Thyroid gland (tissue), 4 donors: Measurements from ENCODE around the gene ENTHD1. TPM values are rescaled to one million over a fixed set of nuclear protein-coding genes. Genes with fewer than 3 reads are reported as not detected.
"Not testable (repeated sequence)": the region's sequence is repeated elsewhere in the genome, so short reads cannot be mapped to it uniquely, and the experiment has no call there.

Experiments used
- DNase-seq, 2 donors: peaks; one replicate each; pipeline ENCODE4 v3.0.0-alpha.2; 2019
- H3K27ac ChIP-seq, 3 donors: fragments of 200-600 bp; sonication (generic); 1 replicate in 2 of 3; 2 replicates in 1 of 3; pipeline ENCODE4 v1.5.1; 2016 to 2019; ENCODE audit warnings: mild to moderate bottlenecking in 1 of 3, moderate library complexity in 1 of 3
- H3K27me3 ChIP-seq: fragments of 200-600 bp; sonication (generic); one replicate; pipeline ENCODE4 v1.5.1; 2019
- H3K36me3 ChIP-seq, 2 donors: fragments of 200-600 bp; sonication (generic); one replicate each; pipeline ENCODE4 v1.5.1; 2016 to 2019
- H3K4me1 ChIP-seq, 2 donors: fragments of 200-600 bp; sonication (generic); one replicate each; pipeline ENCODE4 v1.5.1; 2017 to 2019
- H3K4me3 ChIP-seq, 3 donors: fragments of 200-600 bp; sonication (generic); replicated peaks in 1 of 3; 1 replicate in 2 of 3; 2 replicates in 1 of 3; pipeline ENCODE4 v1.5.1; 2016; ENCODE audit warnings: mild to moderate bottlenecking in 1 of 3
- H3K9me3 ChIP-seq: fragments of 200-600 bp; sonication (generic); one replicate; pipeline ENCODE4 v1.5.1; 2017
- CTCF ChIP-seq, 6 experiments: fragments of 200-600 bp in 3 of 6; fragments of 450-650 bp in 3 of 6; sonication (generic) in 3 of 6; IDR thresholded peaks; one replicate each; pipeline ENCODE4 v1.5.1; 2016 to 2019; ENCODE audit warnings: antibody characterized with exemption in 6 of 6, mild to moderate bottlenecking in 2 of 6, inconsistent platforms in 1 of 6, moderate library complexity in 1 of 6
- POLR2A ChIP-seq, 2 donors: fragments of 450-650 bp; IDR thresholded peaks; one replicate each; pipeline ENCODE4 v1.6.1; 2017; ENCODE audit warnings: antibody characterized with exemption in 2 of 2, mild to moderate bottlenecking in 2 of 2, moderate library complexity in 1 of 2
- WGBS, 2 donors: methylation state at CpG; one replicate each; pipeline ENCODE4 v1.1.5; 2017; 5-methylcytosine and 5-hydroxymethylcytosine counted together
- intact Hi-C: fragments of 100-400 bp; cut with DNase I; formaldehyde crosslinking; loops from one replicate; pipeline ENCODE4 v1.15.1; 2023
- total RNA-seq, 4 donors: library from RNA; depleted of rRNA; stranded (reverse); fragments of >200 nt; gene quantifications; one replicate each; pipeline ENCODE4 v1.2.3, GENCODE V29; 2016

Gene ENTHD1
- total RNA-seq, 4 donors from 2014 or later, result 1.3 TPM; not detected in 3

GRCh38 chr22:39738746-39739145 lies 154.8 kb downstream of the ENTHD1 start:
- Histone ChIP-seq H3K27me3 (no peaks in the 10 kb centered on the region), H3K4me1 (no peaks in the 10 kb centered on the region), H3K4me3 (no peak overlapping the region), H3K36me3 (no peaks in the 10 kb centered on the region), H3K9me3 (no peaks in the 10 kb centered on the region), H3K27ac (no peak overlapping the region)
- 71 to 81% methylated on average over 1 of the region's 1 CpG for WGBS, 2 donors
- TF ChIP-seq POLR2A (IDR thresholded peaks at IDR 0.05), result no peak
- TF ChIP-seq CTCF (IDR thresholded peaks at IDR 0.05), result no peak
- no peak for DNase-seq
- intact Hi-C loops, result no loop called here

GRCh38 chr22:39735776-39736175 lies 157.8 kb downstream of the ENTHD1 start:
- Histone ChIP-seq H3K27ac (no peak overlapping the region), H3K4me3 (no peak overlapping the region), H3K4me1 (no peaks in the 10 kb centered on the region), H3K9me3 (no peaks in the 10 kb centered on the region), H3K27me3 (no peaks in the 10 kb centered on the region), H3K36me3 (no peaks in the 10 kb centered on the region)
- intact Hi-C loops, result no loop called here
- WGBS, 2 donors, result 80 to 88% methylated on average over 10 of the region's 10 CpGs
- TF ChIP-seq CTCF (IDR thresholded peaks at IDR 0.05) (no peak), POLR2A (IDR thresholded peaks at IDR 0.05) (no peak)
- DNase-seq, result no peak

GRCh38 chr22:39734866-39735265 lies 158.7 kb downstream of the ENTHD1 start:
- H3K4me3 ChIP-seq, result no peak overlapping the region
- H3K27ac ChIP-seq, result no peak overlapping the region
- H3K27me3 ChIP-seq, result no peaks in the 10 kb centered on the region
- no peak for TF ChIP-seq POLR2A (IDR thresholded peaks at IDR 0.05)
- TF ChIP-seq CTCF (IDR thresholded peaks at IDR 0.05), result no peak
- WGBS, 2 donors, result 79 to 83% methylated on average over 5 of the region's 5 CpGs
- no peaks in the 10 kb centered on the region for H3K9me3 ChIP-seq
- no peaks in the 10 kb centered on the region for H3K36me3 ChIP-seq
- H3K4me1 ChIP-seq, result no peaks in the 10 kb centered on the region
- DNase-seq, result no peak
- intact Hi-C loops, result no loop called here

GRCh38 chr22:39734046-39734445 lies 159.5 kb downstream of the ENTHD1 start:
- H3K4me1 ChIP-seq, H3K9me3 ChIP-seq, H3K27me3 ChIP-seq, intact Hi-C loops, DNase-seq, H3K4me3 ChIP-seq, H3K36me3 ChIP-seq, H3K27ac ChIP-seq: not testable (repeated sequence)
- WGBS, 2 donors, result 83 to 100% methylated on average over 1 of the region's 1 CpG

- no peak overlapping the region for H3K27ac ChIP-seq
- no peaks in the 10 kb centered on the region for H3K4me1 ChIP-seq
- H3K27me3 ChIP-seq, result no peaks in the 10 kb centered on the region
- DNase-seq, result no peak
- no peak overlapping the region for H3K4me3 ChIP-seq
- H3K9me3 ChIP-seq, result no peaks in the 10 kb centered on the region
- TF ChIP-seq POLR2A (IDR thresholded peaks at IDR 0.05), result no peak
- TF ChIP-seq CTCF (IDR thresholded peaks at IDR 0.05), result no peak
- 77 to 89% methylated on average over 2 of the region's 2 CpGs for WGBS, 2 donors
- no peaks in the 10 kb centered on the region for H3K36me3 ChIP-seq
- intact Hi-C loops, result no loop called here
These were observed 160.4 kb downstream of the ENTHD1 start for GRCh38 chr22:39733191-39733590.

- TF ChIP-seq POLR2A (IDR thresholded peaks at IDR 0.05), result no peak
- no peak for TF ChIP-seq CTCF (IDR thresholded peaks at IDR 0.05)
- no peaks in the 10 kb centered on the region for H3K36me3 ChIP-seq
- no peak overlapping the region for H3K27ac ChIP-seq
- no peaks in the 10 kb centered on the region for H3K4me1 ChIP-seq
- intact Hi-C loops, result no loop called here
- no peak for DNase-seq
- H3K27me3 ChIP-seq, result no peaks in the 10 kb centered on the region
- WGBS, 2 donors, result 85 to 86% methylated on average over 8 of the region's 8 CpGs
- no peak overlapping the region for H3K4me3 ChIP-seq
- no peaks in the 10 kb centered on the region for H3K9me3 ChIP-seq
These were observed 160.9 kb downstream of the ENTHD1 start for GRCh38 chr22:39732625-39733024.
